HepG2 (cell line): ENCODE data around the gene RING1. TPM values are rescaled to one million over a fixed set of nuclear protein-coding genes. Genes with fewer than 3 reads are reported as not detected.

Source experiments
- ATF6 ChIP-seq: sonication (generic); formaldehyde crosslinking; conservative IDR thresholded peaks from 2 replicates; pipeline ENCODE4 v1.4.0; 2020; ENCODE audit warnings: missing genetic modification reagents
- CHD4 ChIP-seq: fragments of 200-600 bp; sonication (generic); IDR thresholded peaks from 2 replicates; pipeline ENCODE4 v1.7.0; 2017; ENCODE audit warnings: mild to moderate bottlenecking, low read length, borderline replicate concordance
- CSRNP2 ChIP-seq: sonication (generic); formaldehyde crosslinking; conservative IDR thresholded peaks from 2 replicates; pipeline ENCODE4 v1.8.0; 2022; ENCODE audit warnings: low read depth, missing genetic modification reagents
- DMAP1 ChIP-seq: IDR thresholded peaks from 2 replicates; pipeline ENCODE4 v1.6.1; 2016
- DMTF1 ChIP-seq: sonication (generic); formaldehyde crosslinking; IDR thresholded peaks from 2 replicates; pipeline ENCODE4 v1.4.0; 2020; ENCODE audit warnings: mild to moderate bottlenecking, missing genetic modification reagents
- ERF ChIP-seq: IDR thresholded peaks from 2 replicates; pipeline ENCODE4 v1.6.1; 2018; ENCODE audit warnings: missing biosample characterization, missing genetic modification reagents
- HINFP ChIP-seq: sonication (generic); formaldehyde crosslinking; IDR thresholded peaks from 2 replicates; pipeline ENCODE4 v1.4.0; 2020; ENCODE audit warnings: low read depth, mild to moderate bottlenecking, missing genetic modification reagents
- IKZF1 ChIP-seq: fragments of 450-650 bp; IDR thresholded peaks from 2 replicates; pipeline ENCODE4 v1.7.1; 2016
- MLX ChIP-seq: IDR thresholded peaks from 2 replicates; pipeline ENCODE4 v1.6.1; 2016
- MTF1 ChIP-seq: sonication (generic); formaldehyde crosslinking; IDR thresholded peaks from 2 replicates; pipeline ENCODE4 v1.5.0; 2020; ENCODE audit warnings: missing genetic modification reagents
- NFYC ChIP-seq: IDR thresholded peaks from 2 replicates; pipeline ENCODE4 v1.6.1; 2016; ENCODE audit warnings: missing genetic modification reagents, missing compliant biosample characterization
- NONO ChIP-seq, 2 experiments: fragments of 450-650 bp in 1 of 2; sonication (generic) in 1 of 2; formaldehyde crosslinking in 1 of 2; IDR thresholded peaks in 1 of 2; conservative IDR thresholded peaks in 1 of 2; 2 replicates each; pipeline versions ENCODE4 v1.6.1 to v1.8.0; 2017 to 2022; ENCODE audit warnings: mild to moderate bottlenecking in 1 of 2, missing genetic modification reagents in 1 of 2, moderate library complexity in 1 of 2
- PAF1 ChIP-seq: IDR thresholded peaks from 2 replicates; pipeline ENCODE4 v1.6.1; 2016; ENCODE audit warnings: missing genetic modification reagents, missing compliant biosample characterization
- SIN3A ChIP-seq: IDR thresholded peaks from 2 replicates; pipeline ENCODE4 v1.6.1; 2011; ENCODE audit warnings: low read depth, mild to moderate bottlenecking, control low read depth, low read length, borderline replicate concordance
- YEATS4 ChIP-seq: sonication (generic); formaldehyde crosslinking; IDR thresholded peaks from 2 replicates; pipeline ENCODE4 v1.4.0; 2020; ENCODE audit warnings: missing genetic modification reagents, borderline replicate concordance
- ZFP82 ChIP-seq: sonication (generic); formaldehyde crosslinking; IDR thresholded peaks from 2 replicates; pipeline ENCODE4 v1.5.1; 2020; ENCODE audit warnings: mild to moderate bottlenecking, missing genetic modification reagents, borderline replicate concordance
- ZFP90 ChIP-seq: sonication (generic); formaldehyde crosslinking; IDR thresholded peaks from 2 replicates; pipeline ENCODE4 v1.8.0; 2022; ENCODE audit warnings: missing genetic modification reagents, mild to moderate bottlenecking, inconsistent platforms, borderline replicate concordance
- ZNF264 ChIP-seq: sonication (generic); formaldehyde crosslinking; IDR thresholded peaks from 2 replicates; pipeline ENCODE4 v1.4.0; 2020; ENCODE audit warnings: missing genetic modification reagents
- ZNF331 ChIP-seq: sonication (generic); formaldehyde crosslinking; IDR thresholded peaks from 2 replicates; pipeline ENCODE4 v1.4.0; 2020; ENCODE audit warnings: missing genetic modification reagents
- ZNF703 ChIP-seq: sonication (generic); formaldehyde crosslinking; IDR thresholded peaks from 2 replicates; pipeline ENCODE4 v1.5.1; 2020; ENCODE audit warnings: missing genetic modification reagents, mild to moderate bottlenecking, moderate library complexity, borderline replicate concordance
- ZNF776 ChIP-seq: sonication (generic); formaldehyde crosslinking; IDR thresholded peaks from 2 replicates; pipeline ENCODE4 v1.4.0; 2020; ENCODE audit warnings: mild to moderate bottlenecking, missing genetic modification reagents
- polyA plus RNA-seq, 8 experiments: library from polyadenylated mRNA; depleted of rRNA in 3 of 8; stranded (reverse) in 7 of 8; unstranded in 1 of 8; fragments of >200 nt; fragmentation: Illumina TruSeq in 4 of 8; extraction: Trizol in 4 of 8; gene quantifications; 2 replicates each; pipeline versions ENCODE4 v1.2.1 to v1.2.3, GENCODE V29; 2011 to 2016; ENCODE audit warnings: low read depth in 4 of 8, missing spikeins in 1 of 8, mixed read lengths in 1 of 8; ENCODE audit not compliant: insufficient read depth in 1 of 8
- total RNA-seq, 5 experiments: library from RNA; depleted of rRNA; stranded (reverse); fragments of >200 nt; fragmentation: Illumina TruSeq; extraction: Trizol; gene quantifications; 2 replicates each; pipeline ENCODE4 v1.2.3, GENCODE V29; 2016; ENCODE audit warnings: low read depth in 1 of 5

Gene RING1
- total and polyA plus RNA-seq, 2 of the 13 experiments (the other 11 are each of a cell fraction or from before 2014, with no cell fraction given) = 23.9 to 33.6 TPM

- TF ChIP-seq MLX (CRISPR knock-in tag) (no peak), HINFP (no peak), ZNF331 (CRISPR knock-in tag) (no peak), ZFP90 (CRISPR knock-in tag) (no peak), CHD4 (no peak), PAF1 (CRISPR knock-in tag) (no peak; the same call in 1 of the 2 replicates), IKZF1 (no peak), ATF6 (no peak), DMAP1 (CRISPR knock-in tag) (no peak; the same call in 1 of the 2 replicates), ZNF264 (no peak), SIN3A (no peak), MTF1 (no peak), ZNF703 (CRISPR knock-in tag) (peak; percentile 39; the same call in 1 of the 2 replicates), ZFP82 (no peak), YEATS4 (CRISPR knock-in tag) (no peak; the same call in 1 of the 2 replicates), CSRNP2 (no peak), DMTF1 (CRISPR knock-in tag) (no peak), NFYC (CRISPR knock-in tag) (no peak), NONO (IDR thresholded peaks at IDR 0.05) (no peak), NONO (CRISPR knock-in tag; conservative IDR thresholded peaks at IDR 0.05) (peak; percentile 83), ERF (no peak), ZNF776 (CRISPR knock-in tag) (no peak)
Observed at GRCh38 chr6:33249732-33250630, 41.7 kb downstream of the RING1 start (continued).
